Measurements from ENCODE around the gene MYO1B.
A peak's percentile ranks its signal among the peaks of the same experiment; 100 is the strongest.

MYO1B gene

DNA sequence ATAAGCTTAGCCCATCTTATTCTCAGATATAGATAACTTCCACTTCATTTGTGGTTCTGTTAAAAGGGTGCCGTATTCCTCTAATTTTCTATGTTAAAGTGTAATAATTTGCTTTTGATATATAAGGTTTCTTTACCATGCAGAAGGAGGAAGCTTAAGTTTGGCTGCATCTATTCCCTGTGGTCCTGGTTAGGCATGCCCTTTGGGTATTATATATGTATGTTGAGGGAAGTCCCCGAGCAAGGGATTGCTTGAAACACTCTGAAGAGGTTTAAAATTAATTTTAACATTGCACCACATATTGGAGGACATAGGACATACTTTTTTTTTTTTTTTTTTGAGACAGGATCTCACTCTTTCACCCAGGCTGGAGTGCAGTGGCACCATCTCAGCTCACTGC lies 16.9 kb upstream of the MYO1B start:
- DNase-seq = no peak

DNA sequence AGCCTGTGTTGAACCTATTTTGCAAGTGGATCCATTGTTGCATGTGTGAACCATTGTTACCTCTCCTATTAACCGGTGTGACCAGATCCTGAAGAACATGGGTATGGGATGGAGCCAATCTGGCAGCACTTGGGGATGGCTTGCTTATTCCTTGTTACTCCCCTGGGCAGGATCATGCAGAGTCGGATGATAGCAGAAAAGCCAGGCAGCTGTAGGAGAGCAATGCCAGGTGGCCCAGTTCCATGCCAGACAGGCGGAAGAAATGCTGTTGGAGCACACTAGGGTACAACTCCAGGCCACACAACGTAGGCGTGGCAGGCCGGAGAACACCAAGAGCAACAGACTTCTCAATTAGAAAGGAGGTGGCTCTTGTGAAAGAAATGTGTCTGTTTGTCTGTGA lies 16.3 kb upstream of the MYO1B start:
- DNase-seq = no peak

DNA sequence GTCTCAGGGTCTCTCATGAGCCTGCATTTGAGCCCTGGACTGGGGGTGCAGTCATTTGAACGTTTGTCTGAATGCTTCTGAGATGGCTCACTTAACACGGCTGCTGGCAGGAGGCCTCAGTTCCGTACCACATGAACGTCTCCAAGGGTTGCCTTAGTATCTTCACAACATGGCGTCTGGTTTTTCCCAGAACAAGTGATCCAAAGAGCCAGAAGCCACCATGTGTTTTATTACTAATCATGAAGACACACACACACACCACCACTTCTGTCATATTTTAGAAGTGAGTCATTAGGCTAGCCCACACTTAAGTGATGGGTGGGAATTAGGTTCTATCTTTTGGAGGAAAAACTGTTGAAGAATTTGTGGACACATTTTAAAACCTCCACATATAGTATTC lies 15.0 kb upstream of the MYO1B start:
- no peak for DNase-seq

DNA sequence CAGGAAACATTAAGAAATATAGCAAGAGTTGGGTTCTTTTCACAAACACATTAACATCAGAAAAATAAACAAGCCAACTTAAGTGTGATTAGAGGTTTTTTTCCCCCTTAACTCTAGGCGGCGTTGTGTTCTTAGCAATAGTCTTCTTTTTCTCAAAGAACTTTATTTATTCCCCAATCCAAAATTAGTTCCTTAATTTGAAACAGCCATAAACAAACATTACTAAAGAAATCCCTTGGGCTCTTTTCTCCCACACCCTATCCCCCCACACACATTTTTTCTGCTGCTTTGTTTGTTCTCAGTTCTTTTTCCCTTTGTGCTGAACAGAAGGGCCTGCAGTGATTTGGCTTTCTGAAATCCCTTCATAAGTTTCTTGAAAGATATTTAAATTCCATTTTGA lies 13.2 kb upstream of the MYO1B start:
- no peak for DNase-seq

DNA sequence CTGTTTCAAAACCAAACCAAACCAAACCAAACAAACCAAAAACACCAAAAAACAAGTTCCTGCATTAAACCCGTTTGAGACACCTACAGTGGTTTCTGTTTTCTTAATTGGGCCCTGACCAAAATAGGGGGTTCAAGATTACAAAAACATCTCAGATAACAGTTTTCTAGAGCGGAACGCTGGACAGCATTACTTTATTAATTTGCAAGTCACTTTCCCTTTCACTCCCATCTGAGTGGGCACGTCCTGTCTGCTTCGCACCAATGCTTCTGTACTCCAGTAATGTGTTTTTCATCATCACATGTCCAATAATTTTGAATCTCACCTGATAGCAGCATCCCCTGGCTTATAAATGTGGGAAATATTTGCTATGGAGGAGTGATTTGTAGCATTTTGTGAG lies 11.7 kb upstream of the MYO1B start:
- DNase-seq = no peak

DNA sequence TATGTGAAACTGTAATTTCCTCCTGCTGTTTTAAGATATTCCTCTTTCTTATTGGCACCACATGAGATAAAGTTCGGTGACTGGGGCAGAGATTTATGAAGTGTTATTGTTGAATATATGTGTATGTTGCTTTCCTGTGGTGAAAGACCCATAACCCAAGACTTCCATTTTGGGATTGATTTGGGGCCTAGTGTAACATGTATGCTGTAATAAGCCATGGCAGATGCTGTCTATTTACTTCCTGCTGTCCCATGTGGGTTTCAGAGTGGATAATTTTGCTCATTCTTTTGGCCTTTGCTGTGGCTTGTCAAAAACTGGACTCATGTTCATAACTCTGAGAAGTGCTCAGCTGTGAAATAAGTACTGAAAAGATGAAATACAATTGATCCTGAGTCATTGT lies 10.8 kb upstream of the MYO1B start:
- DNase-seq = no peak

DNA sequence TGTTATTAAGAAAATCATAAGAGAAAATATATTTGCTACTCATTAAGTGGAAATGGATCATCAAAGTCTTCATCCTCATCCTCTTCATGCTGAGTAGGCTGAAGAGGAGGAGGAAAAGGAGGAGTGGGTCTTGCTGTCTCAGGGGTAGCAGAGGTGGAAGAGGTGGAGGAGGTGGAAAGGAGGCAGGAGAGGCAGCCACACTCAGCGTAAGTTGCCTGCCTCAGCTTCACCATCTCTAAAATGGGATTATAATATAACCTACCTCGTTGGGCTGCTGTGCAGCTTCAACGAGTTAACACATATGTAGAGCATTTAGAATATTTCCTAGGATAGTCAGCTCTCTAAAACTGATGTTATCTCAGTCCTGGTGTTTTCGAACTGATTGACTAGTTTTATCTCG lies 4.3 kb upstream of the MYO1B start:
- no peak for DNase-seq

DNA sequence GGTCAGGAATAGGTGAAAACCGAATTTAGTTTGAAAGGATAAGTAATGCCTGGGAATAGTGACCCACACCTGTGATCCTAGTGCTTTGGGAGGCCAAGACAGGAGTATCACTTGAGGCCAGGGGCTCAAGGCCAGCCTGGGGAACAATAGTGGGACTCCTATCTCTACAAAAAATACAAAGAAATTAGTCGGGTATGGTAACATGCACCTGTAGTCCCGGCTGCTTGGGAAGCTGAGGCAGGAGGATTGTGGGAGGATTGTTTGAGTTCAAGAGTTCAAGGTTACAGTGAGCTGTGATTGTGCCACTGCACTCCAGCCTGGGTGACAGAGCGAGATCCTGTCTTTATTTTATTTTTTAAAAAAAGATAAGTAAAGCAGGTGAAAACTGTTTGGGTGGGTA lies 3.8 kb upstream of the MYO1B start:
- DNase-seq = no peak

DNA sequence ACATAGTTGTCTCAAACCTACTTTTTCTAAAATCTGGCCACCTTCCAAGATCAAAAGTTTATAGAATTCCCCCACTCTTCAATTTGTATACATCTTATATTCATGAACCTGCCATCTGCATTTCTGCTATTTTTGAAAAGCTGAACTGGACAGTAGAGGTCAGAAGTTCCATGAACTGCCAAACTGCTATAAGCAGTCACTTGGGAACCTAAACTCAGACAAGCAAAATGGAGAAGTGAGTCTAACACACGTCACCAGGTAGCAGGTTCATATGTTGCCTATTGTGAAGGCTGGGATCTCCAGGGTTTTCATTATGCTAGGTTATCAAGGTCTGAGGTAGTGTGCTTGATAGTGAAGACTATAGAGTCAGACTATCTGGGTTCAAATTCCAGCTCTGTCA lies 2.0 kb upstream of the MYO1B start:
- no peak for DNase-seq

DNA sequence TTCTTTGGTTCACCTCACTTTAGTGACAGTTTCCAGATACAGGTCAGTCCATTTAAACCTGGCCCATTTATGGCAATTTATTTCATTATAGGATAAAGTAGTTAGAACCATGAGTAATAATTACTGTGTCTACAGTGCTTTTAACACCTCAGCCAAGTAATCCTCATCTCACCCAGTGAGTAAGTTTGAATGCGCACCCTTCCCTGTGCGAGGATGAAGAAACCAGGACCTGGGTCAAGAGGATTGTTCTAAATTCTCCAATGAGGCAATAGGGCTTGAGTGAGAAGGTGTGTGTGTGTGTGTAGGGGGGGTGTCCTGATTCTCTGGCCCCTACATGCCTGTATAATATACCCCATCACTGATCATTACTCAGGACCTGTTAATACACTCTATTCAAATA lies 854 bp upstream of the MYO1B start:
- DNase-seq = no peak

DNA sequence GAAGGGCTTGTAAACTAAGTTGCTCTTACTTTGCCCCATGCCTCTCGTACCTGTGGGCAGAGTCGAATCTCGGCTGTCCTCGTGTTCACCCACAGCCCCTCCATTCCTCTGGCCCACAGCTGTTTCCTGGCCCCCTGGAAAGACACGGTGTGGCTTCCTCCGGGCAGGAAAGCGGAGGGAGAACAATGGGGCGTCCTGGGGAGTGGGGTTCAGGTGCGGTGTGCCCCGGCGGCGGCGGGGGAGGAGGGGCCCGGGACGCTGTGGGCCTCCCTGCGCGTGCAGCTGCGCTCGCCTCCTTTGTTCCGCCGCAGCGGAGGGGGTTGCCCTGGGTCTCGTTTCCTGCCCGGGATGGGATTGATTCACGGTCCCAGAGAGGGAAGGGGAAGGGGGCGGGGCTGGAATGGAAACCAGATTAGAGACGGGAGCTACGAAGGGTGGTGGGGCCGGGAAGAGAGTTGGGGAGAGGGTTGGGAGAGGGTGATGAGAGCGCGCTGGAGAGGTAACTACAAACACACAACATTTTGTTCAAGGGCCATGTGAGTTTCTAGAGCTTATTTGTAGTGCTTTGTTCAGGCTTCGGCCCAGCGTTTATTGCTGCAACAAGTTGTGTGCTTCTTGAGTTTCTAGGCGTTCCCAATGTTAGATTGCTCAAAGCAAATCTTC lies 796 bp downstream of the MYO1B start:
- DNase-seq = peak; percentile 36

DNA sequence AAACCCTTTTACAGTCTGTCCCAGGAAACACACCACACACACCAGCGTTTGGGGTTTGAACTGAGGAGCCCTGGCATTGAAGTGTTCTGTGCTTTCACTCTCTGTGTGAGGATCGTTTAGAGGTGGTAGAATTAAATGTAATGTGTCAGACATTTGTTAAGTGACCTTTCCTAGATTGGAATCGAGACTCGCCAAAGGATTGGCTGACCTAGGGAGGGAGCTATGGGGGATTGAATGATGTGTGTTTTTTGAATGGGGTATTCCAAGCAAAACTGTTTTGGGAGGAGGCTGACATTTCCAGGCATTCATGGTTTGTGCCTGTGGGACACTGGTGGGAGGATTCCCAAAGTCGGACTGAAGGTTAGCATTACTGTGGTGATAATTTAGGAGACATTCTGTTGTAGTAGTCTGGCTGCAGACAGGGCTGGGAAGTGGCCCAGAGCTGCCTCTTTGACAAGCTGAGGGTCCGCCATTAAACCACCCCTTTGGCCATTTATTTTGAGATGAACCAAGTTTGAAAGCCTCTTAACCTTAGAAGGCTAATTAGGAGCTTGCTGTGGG lies 1.7 kb downstream of the MYO1B start:
- DNase-seq = no peak

DNA sequence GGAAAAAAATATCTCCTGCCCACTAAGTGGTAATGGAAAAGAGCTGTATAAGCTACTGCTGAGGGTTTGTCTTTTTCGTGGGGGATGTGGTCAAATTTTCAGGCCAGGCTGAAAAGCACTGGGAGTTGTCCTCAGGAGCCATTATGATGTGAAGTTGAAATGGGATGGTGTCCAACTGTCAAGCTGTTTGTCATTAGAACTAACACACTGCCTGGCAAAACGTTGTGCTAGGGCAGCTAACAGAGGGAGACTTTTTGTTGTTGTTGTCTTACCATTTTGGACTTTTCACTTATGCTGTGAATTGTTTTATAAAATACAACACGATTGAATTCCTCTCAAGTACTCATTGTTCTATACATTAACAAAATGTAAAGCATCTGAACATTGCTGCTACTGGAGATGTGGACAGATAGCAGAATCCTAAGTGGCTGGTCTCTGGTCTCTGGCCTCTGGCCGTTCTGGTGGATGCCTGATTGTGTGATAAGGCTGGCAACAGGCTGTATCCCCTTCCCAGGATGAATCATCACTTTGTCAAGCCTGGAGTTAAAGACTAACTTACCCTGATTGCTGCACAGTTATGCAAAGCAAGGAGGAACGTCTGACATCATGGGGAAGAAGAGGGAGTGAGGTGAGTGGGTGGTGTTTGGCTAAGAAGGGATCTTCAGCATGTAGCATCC lies 2.3 kb downstream of the MYO1B start:
- DNase-seq = no peak

DNA sequence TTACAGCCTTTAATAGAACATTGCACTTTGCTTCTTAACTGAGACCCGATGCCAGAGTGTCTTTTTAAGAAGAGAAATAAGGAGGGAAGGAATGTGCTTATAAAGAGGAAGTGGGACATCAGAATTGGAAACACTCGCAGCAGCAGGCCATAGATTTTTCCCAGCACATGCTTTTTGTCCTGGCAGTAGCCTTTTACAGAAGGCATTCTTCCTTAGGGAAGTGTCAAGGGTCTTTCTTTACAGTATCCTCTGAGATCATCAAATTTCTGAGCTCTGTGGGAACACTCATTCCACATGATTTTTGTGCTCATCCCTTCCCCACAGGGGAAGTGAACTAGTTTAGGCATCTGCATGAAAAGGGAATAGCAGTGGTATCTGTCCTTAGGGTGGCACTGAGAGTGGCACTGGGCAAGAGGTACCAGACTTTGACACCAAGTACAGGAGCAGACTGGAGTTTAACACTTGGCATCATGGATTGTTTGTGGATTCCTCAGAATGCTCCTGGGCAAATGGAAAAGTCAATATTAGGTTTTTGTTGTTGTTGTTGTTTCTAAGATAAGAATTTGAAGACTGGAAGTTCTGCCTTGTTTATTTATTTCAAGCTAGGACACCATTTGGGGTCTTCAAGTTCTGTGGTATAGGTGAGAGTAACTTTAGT lies 4.1 kb downstream of the MYO1B start:
- no peak for DNase-seq

DNA sequence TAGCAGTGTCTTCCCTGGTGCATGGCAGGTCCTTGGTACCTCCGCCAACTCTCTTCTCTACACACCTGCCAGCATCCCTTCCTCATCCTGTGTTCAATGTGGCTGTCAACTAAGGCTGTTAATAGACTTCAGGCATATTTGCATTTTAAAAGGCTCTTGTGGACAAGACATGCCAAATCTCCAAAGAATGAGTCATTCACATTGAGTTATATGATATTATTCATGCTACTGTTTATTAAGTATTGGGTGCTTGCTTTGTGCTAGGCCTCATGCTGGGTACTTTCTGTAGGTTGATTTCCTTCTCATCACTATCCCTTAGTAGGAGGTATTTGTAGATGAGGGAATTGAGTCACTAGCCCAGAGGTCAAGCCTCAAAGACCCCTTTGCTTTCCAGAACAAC lies 5.2 kb downstream of the MYO1B start:
- no peak for DNase-seq

DNA sequence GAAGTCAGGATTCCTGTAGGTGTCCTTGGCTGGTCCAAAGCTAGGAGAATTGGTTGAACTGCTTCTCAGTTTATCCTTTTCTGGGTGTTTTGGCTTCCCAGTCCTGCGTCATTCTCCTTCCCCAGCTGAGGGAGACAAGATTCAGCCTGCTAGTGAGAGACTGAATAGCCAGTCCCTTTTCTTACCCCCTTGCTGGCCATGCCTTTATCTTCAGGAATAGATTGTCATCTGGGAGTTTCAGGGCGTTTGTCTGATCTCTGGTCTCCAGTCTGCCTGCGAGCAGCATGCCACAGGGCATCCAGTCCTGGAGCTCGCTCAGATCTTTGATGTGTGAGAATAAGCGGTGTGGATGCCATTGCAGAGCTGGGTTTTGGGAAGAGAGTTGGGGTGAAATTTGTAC lies 5.8 kb downstream of the MYO1B start:
- DNase-seq = no peak

DNA sequence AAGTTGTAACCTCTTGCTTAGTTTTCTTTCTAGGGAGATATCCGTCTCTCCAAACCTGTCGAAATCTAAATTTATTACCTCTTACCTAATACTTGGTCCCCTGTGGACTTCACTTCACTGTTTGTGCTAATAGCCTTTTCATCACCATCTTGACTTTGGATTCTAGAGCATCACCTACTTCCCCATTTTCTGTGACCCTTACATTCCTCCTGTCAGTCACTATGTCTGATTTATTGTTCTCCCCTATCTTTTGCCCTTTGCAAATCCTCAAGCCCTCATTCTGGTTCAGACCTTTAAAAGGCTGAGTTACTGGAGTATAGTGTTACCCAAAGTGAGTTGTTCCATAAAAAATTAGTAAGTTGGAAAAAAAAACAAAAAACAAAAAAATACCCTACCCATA lies 7.5 kb downstream of the MYO1B start:
- DNase-seq = no peak

DNA sequence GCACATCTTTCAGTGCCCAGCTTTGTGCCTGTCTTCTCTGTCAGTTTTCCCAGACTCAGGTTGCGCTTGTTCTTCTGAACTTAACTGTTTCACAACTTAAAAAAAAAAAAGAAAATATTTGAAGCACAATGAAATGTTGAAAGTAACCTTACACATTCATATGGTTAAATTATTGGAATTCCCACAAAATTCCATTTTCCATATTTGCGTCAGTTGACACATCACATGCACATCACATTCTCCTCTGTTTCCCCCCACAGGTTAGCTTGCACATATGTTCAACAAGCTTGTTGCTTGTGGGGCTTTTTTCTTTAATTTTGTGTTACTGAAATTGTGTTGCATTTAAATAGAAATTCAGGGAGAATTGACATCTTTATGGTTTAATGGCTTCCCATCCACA lies 8.3 kb downstream of the MYO1B start:
- DNase-seq = no peak

DNA sequence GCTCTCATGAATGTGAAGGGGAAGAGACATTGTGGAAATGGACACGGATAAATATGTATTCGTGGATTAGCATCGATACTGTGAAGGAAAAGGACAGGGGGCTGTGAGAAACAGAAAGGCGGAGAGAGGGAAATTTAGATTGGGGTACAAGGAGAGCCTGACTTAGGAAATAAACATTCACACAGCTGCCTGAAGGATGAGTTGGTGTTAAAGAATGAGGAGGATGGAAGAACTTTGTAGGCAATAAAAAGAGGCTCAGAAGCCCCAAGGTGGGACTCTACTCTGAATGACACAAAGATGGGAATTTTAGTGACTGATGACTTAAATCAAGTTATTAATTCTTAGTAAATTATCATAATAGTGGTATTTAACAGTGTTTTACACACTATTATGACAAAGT lies 10.1 kb downstream of the MYO1B start:
- DNase-seq = no peak

DNA sequence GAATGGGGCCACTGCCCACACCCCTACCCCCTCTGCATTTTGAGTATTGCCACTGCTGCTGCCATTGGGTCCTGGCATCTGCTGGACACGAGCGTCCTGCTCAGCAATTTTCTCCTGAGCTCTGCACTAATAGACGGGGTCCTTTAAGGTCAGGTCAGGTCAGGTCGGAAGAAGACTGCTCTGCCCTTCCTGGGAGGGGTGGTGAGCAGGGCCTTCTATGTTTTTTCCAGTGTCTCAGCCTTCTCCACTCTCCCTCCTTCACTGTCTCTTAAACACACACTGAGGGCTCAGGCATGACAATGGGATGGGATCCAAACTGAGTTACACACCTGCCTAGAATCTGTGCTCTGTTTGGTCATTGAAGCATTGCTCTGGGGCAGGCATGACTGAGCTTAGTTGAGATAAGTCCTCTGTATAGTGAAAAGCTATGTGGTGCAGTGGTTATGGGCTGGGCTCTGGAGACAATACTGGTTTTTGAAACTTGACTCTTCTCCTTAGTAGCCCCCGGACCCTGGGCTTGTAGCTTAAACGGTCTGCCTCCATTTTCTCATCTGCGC lies 10.6 kb downstream of the MYO1B start:
- no peak for DNase-seq

DNA sequence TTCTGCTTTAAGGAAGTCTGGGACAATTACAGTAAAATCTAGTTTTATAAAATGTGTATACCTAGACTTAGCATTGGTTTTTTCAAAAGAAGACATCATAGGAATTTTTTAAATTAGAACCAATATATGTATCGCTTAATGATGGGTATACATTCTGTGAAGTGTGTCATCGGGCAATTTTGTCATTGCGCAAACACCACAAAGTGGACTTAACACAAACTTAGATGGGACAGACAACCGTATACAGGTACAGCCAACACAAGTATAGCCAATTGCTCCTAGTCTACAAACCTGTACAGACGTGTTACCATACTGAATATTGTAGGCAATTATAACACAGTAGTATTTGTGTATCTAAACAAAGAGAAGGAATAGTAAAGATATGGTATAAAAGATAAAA lies 12.7 kb downstream of the MYO1B start:
- no peak for DNase-seq

DNA sequence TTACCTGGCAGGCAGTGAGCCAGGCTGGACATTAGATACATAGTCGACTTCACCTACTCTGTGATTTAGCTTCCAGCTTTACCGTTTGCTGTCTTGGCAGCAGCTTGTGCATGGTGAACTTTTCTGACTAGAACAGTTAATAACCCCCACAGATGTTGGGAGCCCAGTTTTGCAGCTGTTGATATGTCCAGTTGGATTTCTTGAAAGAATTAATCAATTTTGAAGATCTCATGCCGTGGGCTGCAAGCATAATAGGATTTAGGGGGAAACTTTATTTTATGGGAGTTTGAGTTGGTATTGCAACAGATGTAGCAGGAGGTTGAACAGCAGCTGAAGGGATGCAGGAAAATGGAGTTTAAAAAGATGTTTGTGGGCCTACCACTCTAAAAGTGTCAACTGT lies 13.8 kb downstream of the MYO1B start:
- no peak for DNase-seq

DNA sequence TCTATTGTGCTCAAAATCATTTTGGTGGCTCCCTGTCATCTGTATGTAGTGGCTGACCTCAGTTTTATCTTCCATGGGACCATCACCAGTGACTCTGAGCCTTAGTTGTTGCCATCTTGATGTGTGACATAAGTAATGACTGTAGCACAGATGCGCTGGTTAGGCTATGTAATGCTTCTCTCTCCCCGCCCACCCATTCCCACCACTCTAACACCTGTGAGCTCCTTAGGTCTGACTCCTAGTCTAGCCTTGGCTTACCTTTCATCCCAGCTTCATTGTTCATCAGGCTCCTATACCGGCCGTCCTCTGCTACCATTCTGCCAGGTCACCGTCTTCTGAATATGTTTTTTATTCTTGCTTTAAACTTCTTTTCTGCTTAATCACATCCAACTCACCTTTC lies 17.2 kb downstream of the MYO1B start:
- no peak for DNase-seq

DNA sequence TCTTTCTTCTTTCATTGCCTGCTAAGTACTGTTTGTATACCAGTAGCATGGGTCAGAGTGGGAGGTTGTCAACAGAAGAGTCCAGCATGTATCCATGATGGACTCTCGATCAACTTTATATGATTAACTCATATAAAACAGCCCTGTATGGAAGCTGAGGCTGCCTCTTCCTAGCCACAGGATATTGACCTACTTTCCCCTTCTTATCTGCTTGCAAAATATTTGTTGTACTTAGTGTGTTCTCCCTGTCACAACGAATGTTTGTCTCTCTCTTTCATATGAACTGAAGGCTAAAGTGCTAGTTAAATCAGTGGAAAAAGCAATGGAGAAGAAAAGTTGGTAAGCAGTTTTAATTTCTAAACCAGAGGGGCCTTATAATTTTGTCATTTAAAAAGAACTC lies 17.8 kb downstream of the MYO1B start:
- DNase-seq = no peak
